ENCODE results near the gene FYCO1. TPM values are rescaled to one million over a fixed set of nuclear protein-coding genes. Genes with fewer than 3 reads are reported as not detected.

Gene FYCO1
- polyA plus RNA-seq, 1 donor = 39.9 TPM

DNA sequence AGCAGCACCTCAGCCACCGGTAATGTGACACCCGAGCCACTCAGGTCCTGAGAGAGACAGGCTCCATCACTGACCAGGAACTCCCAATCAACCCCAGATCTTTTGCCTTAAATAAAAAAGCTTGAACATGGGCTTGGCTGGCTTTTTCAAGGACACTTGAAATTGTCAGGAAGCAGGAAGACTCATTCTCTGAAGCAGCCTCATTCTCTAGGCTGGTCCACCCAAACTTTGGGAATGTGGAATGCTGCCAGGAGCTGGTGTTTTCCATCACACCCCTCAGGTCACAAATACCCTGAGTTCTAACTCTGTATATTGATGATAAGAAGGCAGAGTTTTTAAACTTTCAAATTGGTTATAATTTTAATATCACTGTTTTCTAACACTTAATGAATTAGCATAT, 35.3 kb downstream of the FYCO1 start:
- no peak for DNase-seq

DNA sequence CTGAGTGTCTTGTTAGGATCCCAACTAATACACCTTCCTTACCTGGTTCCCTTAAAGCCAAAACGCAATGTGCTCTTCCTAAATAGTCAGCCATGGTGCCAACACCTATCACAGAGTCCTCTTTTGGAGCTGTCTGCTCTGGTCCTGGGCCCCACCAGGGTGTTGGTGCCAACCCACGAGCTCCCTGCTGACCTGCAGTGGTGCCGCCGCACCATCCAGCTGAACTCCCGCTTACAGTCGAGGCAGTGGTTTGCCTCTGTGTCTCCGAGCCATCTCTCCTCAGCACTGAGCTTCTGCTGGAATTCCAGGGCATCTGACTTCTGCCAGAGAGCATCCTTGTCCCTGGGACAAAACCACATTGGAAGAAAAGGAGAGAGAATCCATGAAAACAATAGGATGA, 36.4 kb downstream of the FYCO1 start:
- DNase-seq = no peak

DNA sequence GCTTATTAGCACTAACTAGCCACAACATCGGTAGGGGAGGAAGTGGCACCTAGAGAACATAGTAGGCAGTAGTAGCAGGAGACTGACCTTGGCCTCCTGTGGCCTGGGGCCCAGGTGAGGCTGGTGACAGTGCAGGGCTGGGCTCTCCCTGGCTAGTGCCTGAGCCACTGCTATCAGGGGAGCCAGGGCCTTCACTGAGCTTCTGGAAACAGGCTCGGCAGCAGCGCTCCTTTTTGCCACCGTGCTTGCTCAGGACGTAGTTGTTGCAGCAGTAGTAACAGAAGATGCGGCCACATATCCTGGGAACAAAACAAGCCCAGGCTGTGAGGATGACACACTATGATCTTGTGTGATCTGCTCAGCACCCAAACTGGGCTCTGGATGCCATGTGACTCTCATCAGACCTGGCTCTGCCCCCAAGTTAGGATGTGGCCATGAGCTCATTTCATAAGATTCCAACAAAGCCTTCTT, 37.3 kb downstream of the FYCO1 start:
- no peak for DNase-seq

DNA sequence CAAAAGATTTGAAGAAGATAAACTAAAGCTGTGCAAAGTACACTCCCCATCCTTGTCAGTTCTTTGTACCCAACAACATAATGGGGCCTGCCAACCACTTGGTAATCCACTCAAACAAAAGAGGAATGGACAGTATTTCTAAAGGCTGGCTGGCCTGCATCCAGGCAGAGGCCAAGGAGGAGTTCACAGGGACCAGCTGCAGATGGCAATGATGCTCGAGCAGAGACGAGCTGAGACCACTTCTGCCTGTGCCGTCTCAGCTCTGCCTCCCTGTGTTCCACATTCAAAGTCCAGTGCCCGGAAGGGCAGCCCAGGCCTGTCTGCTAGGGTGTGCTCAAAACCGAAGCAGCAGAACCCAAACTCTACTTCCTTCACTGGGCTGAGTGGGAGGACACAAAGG, 38.0 kb downstream of the FYCO1 start:
- DNase-seq = no peak

DNA sequence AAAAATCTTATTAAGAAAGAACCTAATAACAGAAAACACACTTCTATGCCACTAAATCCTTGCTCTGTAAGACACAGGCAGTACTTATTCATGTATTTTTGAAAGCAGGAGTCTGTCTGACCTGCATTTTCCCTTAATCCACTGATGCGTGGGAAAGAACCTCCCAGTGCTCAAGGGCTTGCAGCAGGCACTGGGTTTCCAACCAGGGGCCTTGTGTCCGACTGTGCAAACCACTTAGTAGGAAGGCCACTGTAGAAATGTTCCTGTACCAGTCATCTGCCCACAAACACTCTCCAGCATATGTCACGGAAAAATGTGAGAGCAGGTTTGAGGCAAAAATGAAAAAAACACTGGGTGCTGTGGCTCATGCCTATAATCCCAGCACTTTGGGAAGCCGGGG, 39.9 kb downstream of the FYCO1 start:
- no peak for DNase-seq

DNA sequence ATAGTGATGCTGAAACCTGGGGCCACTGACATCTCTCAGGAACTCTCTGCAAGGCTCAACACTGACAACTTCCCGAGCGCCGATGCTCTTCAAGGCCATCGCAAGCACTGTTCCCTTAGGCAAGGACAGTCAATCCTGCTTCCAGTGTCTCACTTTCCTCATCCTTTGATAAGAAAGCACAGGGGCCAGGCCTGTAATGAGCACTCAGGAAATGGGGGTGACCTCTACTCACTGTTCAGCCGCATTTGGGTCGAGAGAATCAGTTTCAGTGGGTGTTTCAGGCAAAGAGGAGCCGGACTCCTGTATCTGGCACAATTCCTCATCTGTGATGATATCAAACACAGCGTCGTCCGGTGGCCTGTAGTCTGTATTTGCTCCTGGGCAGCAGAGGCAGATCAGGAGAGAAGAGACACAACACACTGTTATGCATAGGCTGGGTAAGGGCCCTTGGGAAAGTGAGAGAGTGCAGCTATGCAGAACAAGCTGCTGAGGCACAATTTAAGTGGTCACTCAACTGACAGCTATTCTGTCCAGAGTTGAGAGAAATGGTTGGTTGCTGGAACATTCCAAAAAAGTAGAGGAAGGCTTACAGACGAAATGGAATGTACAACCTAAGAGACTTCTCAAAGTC, 40.5 kb downstream of the FYCO1 start:
- DNase-seq = no peak

DNA sequence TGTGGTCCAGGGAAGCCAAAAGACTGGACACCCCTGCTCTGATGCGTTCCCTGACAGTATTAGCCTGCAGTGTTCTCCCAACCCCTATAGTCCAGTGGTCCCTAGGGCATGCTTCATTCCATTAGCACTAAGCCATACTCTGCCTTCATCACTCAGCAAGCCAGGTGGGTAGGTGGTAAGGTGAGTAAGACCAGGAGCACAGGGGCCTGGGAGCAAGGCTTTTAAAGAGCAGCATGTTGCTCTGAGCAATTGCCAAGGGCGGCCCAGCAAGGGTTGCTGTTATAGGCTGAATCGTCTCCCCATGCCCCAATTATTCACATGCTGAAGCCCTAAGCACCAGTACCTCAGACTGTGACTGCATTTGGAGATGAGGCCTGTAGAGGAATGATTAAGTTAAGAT, 41.3 kb downstream of the FYCO1 start:
- DNase-seq = no peak

DNA sequence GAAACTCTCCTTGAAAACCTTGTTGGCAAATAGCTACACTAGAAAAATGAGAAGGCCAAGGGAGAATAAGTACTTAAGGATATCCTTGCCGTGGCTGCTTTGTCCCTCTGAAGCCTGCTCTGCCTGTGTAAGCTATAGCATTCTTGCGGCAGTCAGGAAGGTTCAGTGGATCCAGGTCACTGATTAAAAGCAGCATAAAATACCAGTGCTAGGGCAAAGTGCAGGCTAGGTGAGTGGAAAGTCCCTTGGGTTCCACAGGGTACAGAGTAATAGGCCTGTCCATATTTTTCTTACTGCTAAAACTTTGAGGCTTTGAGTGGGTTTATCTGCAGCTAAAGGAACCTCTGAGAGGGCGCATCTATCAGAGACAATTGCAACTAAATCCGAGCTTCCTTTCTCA, 42.1 kb downstream of the FYCO1 start:
- no peak for DNase-seq

DNA sequence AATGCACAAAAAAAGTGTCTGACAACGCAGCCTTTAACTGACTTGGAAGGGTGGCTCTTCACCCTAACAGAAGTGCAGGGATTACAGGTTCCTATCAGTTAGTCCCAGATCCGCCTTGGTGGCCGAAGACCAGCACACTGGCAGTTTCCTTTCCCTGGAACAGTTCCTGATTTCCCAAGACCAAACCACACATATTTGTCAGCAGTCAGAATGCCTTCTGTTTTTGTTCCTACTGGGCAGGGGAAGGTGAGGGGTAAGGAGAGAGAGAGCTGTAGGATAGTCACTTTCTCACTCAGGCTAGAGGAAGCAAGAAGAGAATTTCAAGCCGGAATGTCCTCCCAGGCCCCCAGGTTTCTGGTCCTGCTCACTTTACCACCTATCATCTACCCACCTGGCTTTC, 43.2 kb downstream of the FYCO1 start:
- DNase-seq = no peak

DNA sequence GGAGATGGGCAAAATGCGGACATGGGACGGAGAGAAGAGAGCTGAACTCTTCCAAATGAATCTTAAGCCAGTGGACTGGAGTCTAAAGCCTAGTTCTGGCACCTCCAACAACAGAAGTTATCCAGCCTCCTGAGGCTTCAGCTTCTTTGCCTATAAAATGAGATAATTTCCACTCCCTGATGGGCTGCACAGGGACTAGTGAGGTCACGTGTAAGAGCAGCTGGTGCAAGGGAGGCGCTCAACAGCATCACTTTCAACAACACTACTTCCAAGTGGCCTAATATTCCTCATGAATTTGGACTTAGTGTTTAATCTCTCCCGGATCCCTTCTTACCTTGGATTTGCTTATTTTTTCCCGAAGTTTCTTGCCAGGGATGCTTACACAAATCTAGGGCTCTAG, 43.7 kb downstream of the FYCO1 start:
- DNase-seq = no peak

DNA sequence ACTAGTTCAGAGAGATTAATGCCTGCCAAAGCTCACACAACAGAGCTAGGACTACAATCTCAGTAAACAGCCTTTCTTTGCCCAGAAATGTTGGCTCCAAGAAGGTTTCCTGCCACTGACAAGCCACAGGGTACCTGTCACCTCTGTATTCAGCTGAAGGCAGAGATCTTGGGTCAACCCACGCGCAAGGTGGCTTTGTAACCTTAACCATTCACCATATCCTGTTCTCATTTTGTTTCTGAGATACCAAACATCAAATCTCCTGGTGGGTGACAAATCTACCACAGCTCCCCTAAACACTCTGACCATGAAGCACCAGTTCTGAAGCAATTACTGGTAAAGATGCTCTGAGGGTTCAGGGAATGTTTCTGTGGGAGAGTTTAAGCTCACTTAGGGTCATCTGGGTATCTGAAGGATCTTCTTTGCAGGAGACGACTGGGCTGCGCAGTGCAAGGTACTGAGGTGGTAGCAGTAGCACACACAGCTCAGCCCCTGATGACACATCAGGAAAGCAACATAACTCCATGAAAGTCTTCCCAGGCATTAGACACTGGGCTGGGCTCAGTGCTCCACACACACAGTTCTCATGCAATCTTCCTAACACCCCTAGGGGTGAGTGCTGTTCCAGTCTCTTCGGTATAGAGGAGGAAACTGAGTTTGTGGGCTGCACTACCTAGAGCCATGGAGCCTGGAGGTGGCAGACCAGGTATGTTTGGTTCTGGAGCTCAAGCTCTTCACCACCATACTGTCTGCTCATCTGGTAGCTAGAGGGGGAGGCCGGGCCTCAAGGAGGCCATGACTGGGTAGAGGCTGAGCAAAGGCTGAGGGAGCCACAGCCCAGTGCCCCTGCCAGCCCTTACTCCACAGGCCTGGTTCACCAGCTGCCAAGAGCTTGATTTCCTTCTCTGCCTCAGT, 44.7 kb downstream of the FYCO1 start:
- DNase-seq = no peak

DNA sequence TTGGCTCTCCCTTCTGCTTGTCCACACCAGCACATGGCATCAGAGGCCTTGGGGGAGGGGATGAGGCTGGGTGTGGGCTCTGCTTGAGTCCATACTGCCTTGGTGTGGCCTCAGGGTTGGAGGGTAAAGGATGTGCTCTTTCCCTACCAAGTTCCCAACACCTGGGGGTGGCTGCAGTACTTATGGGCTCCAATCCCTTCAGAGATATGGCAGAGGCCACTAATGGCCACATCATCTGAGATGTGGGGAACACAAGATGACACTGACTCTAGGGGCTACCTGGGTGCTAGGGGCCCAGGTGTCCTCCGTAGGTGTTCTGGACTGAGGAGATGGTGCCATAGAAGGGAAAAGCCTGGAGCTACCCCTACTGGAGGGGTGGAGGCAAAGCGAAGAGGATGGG, 45.5 kb downstream of the FYCO1 start:
- DNase-seq = no peak

DNA sequence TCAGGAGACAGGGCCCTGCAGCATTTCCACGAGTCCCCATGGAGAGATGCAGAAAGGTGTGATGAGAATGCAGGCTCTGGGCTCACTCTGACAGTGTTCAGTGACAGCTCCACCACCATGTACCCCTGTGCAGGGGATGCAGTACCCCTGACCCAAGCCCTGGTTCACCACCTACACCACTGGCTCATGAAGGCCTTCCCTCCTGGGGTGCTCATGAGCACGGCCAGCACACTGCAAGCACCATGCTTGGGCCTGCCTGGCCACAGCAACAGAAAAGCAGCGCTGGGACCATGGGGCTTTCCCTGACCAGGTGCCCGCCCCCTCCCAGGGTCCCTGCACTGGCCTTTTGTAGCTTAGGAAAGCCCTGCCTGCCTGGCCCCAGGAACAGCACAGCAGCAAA, 46.2 kb downstream of the FYCO1 start:
- no peak for DNase-seq

DNA sequence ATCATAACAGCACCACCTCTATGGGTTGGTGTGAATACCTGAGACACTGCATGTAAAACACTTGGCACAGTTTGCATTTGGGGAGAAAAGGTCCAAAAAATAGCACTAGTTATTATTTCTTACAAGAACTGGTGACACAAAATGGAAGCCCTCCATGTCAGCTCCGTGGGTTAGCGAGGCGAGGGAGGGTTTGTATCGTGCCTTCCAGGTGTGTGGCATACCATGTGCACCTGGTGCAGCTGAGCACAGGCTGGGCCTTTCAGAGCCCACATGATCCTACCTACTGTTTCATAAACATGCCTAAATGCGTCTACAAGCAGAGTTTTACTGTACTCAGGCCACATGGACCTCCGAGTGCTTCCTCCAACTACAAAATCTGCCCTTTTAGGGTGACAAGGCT, 46.7 kb downstream of the FYCO1 start:
- no peak for DNase-seq

DNA sequence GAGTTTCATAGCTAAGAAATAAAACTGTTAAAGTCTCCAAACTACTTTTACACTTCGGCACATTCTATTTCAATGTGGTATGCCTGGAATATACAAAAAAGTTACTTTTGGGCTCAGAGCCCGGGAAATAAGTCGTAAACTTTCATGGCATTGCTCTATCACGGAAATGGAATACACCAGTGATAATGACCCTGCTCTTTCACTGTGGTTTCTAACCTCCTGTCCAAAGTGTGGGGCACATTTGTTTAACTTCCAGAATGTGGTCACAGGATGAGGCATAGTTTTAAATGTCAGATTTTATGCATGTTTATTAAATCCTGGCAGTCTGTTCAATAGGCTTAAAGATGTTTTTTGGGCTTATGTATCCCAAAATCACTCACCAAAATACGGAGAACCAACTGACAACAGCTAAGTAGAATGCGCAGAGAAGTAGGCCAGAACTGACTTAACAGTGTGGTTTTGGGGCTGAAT, 47.3 kb downstream of the FYCO1 start:
- no peak for DNase-seq

DNA sequence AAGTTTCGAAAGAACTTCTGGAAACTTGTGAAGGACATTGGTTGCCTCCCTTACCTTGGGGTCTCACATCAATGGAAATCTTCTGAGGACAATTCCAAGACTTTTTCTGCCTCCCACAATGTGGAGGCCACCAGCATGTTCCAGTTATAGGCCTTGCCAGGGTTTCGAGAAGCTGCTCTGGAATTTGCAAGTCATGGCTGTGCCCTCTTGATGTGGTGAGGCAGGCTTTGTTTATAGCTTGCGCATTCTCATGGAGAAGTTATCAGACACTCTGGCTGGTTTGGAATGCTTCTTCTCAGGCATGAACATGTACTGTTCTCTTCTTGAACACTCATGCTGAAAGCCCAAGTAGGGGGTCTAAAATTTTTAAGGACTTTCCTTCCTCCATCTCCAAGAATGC, 48.3 kb downstream of the FYCO1 start:
- no peak for DNase-seq

DNA sequence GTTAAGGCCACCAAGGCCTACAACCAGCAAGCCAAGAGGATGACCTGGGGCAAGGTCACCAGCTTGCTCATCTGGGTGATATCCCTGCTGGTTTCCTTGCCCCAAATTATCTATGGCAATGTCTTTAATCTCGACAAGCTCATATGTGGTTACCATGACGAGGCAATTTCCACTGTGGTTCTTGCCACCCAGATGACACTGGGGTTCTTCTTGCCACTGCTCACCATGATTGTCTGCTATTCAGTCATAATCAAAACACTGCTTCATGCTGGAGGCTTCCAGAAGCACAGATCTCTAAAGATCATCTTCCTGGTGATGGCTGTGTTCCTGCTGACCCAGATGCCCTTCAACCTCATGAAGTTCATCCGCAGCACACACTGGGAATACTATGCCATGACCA, 48.7 kb downstream of the FYCO1 start:
- no peak for DNase-seq

DNA sequence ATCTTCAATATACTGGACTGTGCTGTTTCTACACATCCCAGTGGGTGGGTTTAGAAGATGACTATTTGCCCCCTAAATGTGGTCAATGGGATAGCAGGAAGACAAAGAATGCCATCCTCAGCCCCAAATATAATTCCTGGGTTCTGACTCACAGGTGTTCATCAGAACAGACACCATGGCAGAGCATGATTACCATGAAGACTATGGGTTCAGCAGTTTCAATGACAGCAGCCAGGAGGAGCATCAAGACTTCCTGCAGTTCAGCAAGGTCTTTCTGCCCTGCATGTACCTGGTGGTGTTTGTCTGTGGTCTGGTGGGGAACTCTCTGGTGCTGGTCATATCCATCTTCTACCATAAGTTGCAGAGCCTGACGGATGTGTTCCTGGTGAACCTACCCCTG, 49.3 kb downstream of the FYCO1 start:
- DNase-seq = no peak

DNA sequence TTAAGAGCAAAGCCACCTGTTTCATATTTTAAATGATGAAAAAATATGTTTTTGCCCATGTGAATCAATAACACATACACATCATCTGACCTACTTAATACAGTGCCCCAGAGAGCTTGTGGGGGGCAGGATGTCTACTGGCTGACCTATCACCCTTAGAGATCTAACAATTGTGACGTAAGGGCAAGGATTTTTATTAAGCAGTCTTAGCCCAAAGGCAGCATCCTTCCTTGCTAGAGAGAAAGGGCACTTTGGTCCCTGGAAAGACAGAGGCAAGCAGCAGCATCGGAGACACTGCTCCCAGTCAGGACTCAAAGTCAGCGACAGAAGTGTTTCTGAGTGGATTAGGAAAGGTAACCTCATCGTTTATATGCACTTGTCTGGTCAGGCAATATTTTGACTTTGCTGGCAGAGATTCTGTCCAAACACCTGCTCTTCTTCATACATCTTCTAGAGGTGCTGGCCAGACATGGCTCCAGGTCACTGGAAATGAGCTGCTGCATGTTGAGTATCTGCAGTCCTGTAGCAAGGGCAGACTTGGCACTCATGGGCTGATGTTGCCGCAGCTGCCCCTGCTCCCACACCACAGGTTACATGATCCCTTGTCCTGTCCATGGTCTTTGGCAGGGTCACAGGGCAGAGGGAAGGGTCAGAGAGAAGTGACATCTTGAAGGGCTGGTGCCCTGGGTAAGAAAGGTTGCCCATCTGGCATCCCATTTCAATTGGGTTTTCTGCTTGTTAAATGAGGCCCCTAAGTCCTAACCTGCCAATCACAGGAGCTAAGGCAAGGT, 50.6 kb downstream of the FYCO1 start:
- DNase-seq = no peak

DNA sequence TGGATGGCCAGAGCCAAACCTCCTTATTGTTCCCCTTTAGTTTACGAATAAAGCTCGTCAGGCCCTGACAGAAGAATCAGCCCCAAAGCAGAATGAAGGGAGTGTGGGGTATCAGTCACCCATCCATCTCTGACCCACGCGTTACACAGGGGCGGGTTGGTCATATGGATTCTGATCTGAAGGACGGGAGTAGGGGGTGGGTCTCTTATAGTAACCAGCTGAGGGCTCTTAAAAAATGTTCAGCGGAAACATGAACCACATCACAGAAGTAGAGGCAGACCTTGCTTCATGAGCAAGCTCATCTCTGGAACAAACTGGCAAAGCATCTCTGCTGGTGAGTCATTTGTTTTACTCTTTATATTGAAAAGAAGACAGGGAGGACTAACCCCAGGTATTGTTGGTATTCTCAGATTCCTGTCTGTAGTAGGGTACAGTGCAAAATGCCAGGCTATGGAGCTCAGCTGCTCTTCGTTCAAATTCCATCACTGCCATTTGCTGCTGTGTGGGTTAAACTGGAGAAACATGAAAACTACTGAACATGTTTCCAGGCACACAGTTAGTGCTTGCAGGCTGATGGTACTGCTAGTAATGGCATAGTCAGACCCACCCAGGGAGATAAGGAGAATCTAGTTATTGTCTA, 52.3 kb downstream of the FYCO1 start, which contains the start of gene CXCR6:
Gene CXCR6 (plus strand): TSS at position 258 of the 640 bp plus-strand sequence. CDS start 3,018 bp downstream, outside the sequence.
- DNase-seq = no peak

DNA sequence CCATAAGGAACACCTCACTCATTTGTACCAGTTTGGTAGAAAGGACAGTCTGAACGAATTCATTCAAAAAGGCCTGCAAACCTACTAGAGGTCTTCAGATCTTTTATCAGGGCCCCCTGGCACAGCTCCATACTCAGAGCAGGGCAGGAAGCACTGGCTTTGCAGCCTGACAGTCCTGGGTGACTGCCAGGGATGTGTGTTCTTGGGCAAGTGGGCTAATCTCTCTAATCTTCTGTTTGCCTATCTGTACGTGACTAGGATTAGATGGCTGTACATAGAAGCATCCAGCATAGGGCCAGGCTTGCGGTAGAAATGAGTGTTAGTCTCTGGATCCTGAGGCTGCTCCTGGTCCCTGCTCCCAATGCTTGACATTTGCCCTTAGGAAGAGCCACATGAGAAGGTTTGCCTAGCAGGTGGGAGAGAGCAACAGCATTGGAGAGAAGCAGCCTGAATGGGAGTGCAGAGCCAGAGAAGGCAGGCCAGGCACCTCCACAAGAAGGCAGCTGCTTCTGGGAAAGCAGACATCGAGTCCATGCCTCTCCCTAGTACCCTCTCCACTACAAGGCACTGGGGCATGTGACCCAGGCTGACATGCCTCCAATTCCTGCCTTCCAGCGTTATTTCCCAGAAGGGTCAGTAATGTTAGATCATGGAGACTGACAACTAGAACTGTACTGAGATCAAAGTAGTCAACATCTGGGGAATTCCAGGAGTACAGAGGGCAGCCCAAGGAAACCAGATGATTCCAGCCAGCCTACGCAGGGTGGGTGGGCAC, 53.4 kb downstream of the FYCO1 start:
- DNase-seq = no peak
